ENCODE results near the gene MUC5B.
A peak's percentile ranks its signal among the peaks of the same experiment; 100 is the strongest.

The MUC5B gene

DNA sequence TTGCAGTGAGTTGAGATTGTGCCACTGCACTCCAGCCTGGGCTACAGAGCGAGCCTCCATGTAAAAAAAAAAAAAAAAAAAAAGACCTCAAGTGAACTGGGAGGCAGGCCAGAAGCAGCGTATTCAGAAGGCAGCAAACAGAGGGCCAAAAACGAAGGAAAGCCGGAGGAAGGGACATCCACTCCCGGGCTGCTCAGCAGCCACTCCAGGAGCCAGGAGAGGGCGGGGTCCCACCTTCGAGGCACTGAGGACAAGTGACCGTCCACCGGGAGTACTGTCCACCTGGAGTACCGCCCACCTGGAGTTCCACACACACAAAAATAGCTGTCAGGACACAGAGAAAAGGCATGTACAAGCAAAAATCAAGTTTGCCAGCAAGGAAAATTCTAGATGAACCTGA, 81.1 kb downstream of the MUC5B start:
- DNase-seq, result no peak

- no peak for DNase-seq
Measured at GRCh38 chr11:1304380-1304779, 81.5 kb downstream of the MUC5B start.

GRCh38 chr11:1305063-1305495, 82.2 kb downstream of the MUC5B start:
- no peak for DNase-seq

- DNase-seq, result no peak
Measured at GRCh38 chr11:1305501-1306056, 82.7 kb downstream of the MUC5B start.

DNA sequence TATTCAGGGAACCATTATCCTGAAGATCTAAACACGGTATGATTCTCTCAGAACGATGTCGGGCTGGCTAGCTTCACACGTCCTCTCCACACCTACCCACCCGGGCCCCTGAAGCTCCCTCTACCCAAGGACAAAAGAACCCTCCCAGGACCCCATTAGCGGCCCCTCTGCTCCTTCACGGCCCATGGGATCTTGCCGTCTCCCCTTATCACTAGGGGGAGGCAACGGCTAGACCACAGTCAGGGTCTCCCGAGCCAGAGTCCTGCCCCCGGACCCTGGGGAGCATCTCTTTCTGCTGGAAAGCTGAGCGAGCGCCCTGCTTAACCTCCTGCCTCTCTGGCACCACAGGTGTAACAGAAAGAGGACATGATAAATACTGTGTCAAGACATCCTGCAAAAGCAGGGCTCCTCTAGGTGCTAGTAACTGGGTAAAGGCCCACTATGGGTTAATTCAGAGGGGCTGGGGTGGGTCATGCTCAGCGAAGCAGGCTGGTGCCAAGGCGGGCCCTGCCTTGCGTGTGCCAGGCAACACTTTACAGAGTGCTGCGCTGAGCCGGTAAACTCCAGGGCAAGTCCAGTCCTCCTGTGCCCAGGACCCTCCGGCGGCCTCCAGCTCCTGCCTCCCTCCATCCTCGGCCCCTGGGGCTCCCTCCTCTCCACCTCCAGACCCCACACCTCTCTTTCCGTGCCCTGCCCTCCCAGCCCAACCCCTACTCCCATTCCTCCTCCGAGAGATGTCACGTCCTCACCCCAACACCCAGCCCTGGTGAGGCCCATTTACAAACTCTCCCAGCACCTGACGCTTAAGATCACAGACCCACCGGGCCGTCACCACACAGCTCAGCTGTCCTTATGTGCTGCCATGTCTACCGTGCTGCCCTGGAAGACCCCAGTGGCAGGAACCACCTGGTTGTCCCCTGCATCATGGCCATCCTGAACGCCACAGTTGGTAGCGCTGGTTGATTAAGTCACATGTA, 83.6 kb downstream of the MUC5B start:
- no peak for DNase-seq

- no peak for DNase-seq
Measured at GRCh38 chr11:1307163-1307870, 84.5 kb downstream of the MUC5B start.

GRCh38 chr11:1307998-1308742, 85.3 kb downstream of the MUC5B start:
- DNase-seq, result no peak

- DNase-seq, result no peak
Measured at GRCh38 chr11:1308743-1309497, 86.1 kb downstream of the MUC5B start.

DNA sequence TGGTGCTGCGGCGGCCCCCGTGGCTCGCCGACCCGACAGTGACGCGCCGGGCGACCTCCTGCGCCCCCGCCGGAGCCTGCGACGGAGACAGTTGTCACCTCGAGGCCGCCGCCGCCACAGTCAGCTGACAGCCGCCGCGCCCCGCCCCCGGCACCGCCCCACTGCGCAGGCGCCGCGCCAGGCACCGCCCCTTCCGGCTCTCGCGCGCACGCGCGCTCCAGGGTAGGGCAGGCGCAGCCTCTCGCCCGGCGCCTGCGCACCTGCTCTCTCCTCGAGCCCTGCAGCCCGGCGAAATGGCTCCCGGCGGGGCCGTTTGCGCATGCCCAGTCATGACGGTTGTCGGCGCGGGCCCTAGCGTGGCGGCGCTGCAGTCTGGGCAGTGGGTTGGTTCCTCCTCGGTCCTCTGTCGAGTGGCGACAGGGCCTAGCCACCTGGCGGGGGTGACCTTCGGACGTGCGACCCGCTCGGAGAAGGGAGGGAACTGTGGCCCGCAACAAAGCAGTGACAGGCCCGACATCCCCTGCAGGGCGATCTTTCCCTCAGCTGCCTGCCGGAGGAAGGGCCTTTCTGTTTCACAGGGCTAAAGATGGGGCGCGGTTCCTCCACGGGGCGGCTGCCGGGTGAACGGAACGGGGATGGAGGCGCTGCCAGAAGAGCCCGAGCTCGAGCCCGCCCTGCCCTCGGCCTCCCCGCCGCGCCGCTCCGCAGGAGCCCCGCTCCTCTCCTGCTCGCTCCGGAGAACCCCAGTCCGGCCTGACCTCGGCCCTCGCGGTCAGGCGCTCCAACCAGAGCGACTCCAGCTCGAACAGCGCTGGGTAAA, 86.8 kb downstream of the MUC5B start, which contains the start of gene TOLLIP:
TOLLIP (minus strand) TSS at position 135 of the 820 bp plus-strand sequence; CDS start at position 1, 134 bp downstream.
- DNase-seq, result peak; percentile 97

GRCh38 chr11:1310318-1310687, 87.4 kb downstream of the MUC5B start:
- DNase-seq, result no peak

DNA sequence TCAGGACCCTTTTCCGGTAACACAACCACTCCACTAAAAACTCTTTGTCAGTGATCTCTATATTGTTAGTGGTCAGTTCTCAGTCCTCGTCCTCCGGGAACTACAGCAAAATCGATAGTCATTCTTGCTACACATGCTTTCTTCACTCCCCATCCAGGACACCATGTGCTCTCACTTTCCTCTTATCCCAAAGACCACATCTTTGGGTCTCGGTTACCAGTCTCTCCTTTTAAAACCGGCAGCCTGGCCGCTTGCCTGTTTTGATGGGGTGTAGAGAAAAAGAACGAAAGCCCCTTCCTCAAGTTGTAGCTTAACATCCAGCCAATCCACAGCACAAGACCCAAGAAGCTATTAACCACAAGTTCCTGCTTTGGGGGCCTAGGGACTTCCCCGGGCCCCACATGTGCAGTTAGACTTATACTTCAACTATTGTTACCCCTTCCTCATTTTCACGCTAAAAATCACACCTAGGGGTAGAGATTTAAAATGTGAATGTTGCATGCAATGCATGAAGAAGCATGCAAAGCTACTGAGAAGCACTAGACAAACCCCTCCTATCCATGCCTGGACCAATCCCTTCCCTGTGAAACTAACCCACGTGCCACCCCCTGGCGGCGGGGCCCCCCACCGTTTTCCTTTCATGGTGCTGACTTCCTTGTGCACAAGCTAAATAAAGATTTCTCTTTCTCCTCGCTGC, 88.1 kb downstream of the MUC5B start:
- DNase-seq, result peak; percentile 69

Data from activated gamma-delta T cell treated with Interleukin-2 at 50 U/mL for 16 hours (primary cell).